ENCODE measurements around the gene DCP1A.

- no peak for TF ChIP-seq CTCF (conservative IDR thresholded peaks at IDR 0.05)
- TF ChIP-seq EZH2 (IDR thresholded peaks at IDR 0.05; ENCODE audit: low read depth) = no peak
These were observed 10.0 kb downstream of the DCP1A start for GRCh38 chr3:53337167-53337940.

Data from PC-9 (cell line).